ENCODE measurements around the gene TRNP1.

Gene TRNP1

DNA sequence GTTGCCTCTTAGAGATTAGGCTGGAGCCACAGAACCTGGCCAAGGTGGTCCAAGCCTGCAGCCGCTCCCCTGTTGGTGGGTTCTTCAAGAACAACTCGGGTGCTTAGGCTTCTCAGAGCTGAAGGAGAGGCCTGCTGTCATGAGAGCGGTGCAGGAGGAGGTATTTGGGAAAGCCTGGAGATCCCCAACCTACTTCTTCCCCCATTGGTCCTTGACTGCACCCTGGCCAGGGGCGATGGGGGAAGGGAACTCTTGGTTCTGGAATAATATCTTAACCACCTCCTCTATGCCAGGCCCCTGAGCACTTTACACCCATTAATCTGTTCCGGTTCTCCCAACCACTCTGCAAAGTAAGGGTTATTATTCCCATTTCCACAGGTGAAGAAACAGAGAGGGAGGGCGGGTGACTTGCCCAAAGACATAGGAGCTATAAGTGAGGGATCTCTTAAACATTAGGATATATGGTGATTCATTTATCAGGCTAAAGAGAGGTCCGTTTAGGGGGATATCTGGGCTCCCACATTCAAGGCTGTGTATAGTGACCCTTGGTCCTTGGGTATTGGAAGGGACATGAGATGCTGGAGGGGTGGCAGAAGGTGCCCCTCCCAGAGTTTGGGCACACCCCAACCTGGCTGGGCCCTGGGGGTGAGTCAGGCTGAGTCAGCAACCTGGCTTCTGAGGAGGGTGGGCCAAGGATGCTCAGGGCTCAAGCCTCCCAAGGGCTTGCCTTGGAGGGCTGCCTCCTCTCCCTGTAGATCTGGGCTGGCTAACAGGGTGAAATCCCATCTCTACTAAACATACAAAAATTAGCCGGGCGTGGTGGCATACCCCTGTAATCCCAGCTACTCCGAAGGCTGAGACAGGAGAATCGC lies 5.2 kb downstream of the TRNP1 start:
- no peak overlapping the region for H3K9ac ChIP-seq (ENCODE audit: low read length)
- H3K4me3 ChIP-seq (ENCODE audit: low read length): peak overlapping the region; percentile 19
- H3K27ac ChIP-seq (ENCODE audit: low read depth, low read length): peak overlapping the region; percentile 93
- peaks cover 44% of the 10 kb centered on the region for H3K4me1 ChIP-seq (ENCODE audit: control insufficient read depth, insufficient read depth, low read length)
- H3K27me3 ChIP-seq (ENCODE audit: control insufficient read depth, insufficient read depth, low read length): peaks cover 10% of the 10 kb centered on the region
- H3K36me3 ChIP-seq (ENCODE audit: control insufficient read depth, insufficient read depth, low read length): no peaks in the 10 kb centered on the region

DNA sequence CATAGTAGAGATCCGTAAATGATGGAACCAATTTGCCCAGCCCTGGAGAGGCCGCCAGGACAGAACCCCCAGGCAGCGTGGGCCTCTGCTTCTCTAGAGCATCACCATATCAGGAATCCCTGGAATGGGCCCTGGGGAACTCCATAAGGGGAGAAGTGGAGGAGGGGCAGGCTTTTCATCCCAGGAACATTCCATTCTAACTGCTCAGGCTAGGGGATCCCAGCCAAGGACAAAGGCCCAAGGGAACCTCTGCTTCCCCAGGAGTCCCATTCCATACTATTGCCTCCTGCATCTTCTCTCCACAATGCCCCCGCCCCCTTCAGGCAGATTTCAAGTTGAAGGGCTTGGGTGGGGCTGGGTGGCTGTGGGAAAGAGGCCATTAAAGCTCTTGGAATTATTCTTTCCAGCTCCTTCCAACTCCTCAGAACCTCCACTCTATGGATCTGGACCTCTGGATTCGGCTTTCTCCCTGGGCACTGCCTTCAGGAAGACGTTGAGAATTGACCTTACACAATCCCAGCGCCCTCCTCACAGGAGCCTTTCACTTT lies 6.0 kb downstream of the TRNP1 start:
- no peak overlapping the region for H3K4me3 ChIP-seq (ENCODE audit: low read length)
- H3K27me3 ChIP-seq (ENCODE audit: control insufficient read depth, insufficient read depth, low read length): peaks cover 9% of the 10 kb centered on the region
- peaks cover 51% of the 10 kb centered on the region for H3K4me1 ChIP-seq (ENCODE audit: control insufficient read depth, insufficient read depth, low read length)
- peak overlapping the region; percentile 93 for H3K27ac ChIP-seq (ENCODE audit: low read depth, low read length)
- no peaks in the 10 kb centered on the region for H3K36me3 ChIP-seq (ENCODE audit: control insufficient read depth, insufficient read depth, low read length)
- no peak overlapping the region for H3K9ac ChIP-seq (ENCODE audit: low read length)

DNA sequence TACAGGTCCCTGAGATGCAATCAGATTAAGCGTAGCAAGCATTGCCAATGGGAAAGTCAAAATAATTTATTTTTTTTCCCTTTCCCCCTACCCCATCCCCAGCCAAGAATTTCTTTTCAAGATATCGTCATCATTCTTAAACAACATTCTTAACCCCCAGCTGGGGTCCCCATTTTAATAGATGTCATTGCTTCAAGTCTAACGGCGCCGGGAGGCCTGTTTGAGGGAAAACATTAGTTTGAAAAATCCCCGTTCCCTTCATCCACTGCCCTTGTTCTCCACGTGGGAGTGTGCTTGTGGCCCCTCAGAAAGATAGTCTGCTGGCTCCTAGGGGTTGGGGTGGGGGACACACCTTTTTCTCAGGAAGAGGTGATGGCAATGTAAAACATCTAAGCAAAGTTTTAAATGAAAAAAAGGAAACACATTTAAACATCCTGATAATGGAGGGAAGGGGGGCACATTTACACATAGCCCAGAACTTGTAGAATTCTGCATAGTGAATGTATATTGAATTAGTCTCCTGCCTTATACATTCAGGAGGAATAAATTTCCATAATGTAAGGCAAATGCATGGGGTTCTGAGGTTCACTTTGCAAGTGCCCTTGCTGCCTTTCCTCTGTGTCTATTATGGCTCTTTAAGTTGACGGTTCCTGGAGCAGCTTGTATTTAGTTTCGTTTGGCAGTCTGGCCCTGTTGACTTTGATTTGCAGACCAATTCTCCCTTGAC lies 6.8 kb downstream of the TRNP1 start:
- Histone ChIP-seq H3K27ac (ENCODE audit: low read depth, low read length) (peak overlapping the region; percentile 93), H3K9ac (ENCODE audit: low read length) (no peak overlapping the region), H3K4me3 (ENCODE audit: low read length) (no peak overlapping the region), H3K27me3 (ENCODE audit: control insufficient read depth, insufficient read depth, low read length) (peaks cover 3% of the 10 kb centered on the region), H3K4me1 (ENCODE audit: control insufficient read depth, insufficient read depth, low read length) (peaks cover 52% of the 10 kb centered on the region), H3K36me3 (ENCODE audit: control insufficient read depth, insufficient read depth, low read length) (no peaks in the 10 kb centered on the region)

DNA sequence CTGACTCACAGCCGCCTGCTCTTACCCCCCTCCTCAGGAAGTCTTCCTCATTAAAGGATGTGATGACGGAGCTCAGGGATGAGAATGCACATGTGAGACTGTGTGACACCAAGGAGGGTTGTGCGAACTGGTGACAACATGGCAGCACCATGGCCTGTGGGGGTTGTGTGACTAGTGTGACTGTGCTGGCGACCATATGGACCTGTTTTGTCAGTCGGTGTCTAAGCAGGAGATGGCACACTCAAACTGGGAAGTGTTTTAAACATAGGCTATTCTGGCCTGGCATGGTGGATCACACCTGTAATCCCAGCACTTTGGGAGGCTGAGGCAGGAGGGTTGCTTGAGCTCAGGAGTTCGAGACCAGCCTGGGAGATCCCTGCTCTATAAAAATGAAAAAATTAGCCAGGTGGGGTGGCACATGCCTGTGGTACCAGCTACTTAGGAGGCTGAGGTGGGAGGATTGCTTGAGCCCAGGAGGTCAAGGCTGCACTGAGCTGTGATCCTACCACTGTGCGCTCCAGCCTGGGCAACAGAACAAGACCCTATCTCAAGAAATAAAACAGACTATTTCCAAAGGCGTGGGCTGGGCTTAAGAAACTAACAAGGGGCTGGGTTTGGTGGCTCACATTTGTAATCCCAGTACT lies 7.4 kb downstream of the TRNP1 start:
- peak overlapping the region; percentile 93 for H3K27ac ChIP-seq (ENCODE audit: low read depth, low read length)
- peaks cover 56% of the 10 kb centered on the region for H3K4me1 ChIP-seq (ENCODE audit: control insufficient read depth, insufficient read depth, low read length)
- no peak overlapping the region for H3K9ac ChIP-seq (ENCODE audit: low read length)
- no peak overlapping the region for H3K4me3 ChIP-seq (ENCODE audit: low read length)
- H3K36me3 ChIP-seq (ENCODE audit: control insufficient read depth, insufficient read depth, low read length): no peaks in the 10 kb centered on the region
- H3K27me3 ChIP-seq (ENCODE audit: control insufficient read depth, insufficient read depth, low read length): peaks cover under 1% of the 10 kb centered on the region

- Histone ChIP-seq H3K36me3 (ENCODE audit: control insufficient read depth, insufficient read depth, low read length) (no peaks in the 10 kb centered on the region), H3K4me1 (ENCODE audit: control insufficient read depth, insufficient read depth, low read length) (peaks cover 59% of the 10 kb centered on the region), H3K4me3 (ENCODE audit: low read length) (no peak overlapping the region), H3K27ac (ENCODE audit: low read depth, low read length) (peak overlapping the region; percentile 93), H3K9ac (ENCODE audit: low read length) (no peak overlapping the region), H3K27me3 (ENCODE audit: control insufficient read depth, insufficient read depth, low read length) (no peaks in the 10 kb centered on the region)
Measured at GRCh38 chr1:27001570-27002360, 8.3 kb downstream of the TRNP1 start.

DNA sequence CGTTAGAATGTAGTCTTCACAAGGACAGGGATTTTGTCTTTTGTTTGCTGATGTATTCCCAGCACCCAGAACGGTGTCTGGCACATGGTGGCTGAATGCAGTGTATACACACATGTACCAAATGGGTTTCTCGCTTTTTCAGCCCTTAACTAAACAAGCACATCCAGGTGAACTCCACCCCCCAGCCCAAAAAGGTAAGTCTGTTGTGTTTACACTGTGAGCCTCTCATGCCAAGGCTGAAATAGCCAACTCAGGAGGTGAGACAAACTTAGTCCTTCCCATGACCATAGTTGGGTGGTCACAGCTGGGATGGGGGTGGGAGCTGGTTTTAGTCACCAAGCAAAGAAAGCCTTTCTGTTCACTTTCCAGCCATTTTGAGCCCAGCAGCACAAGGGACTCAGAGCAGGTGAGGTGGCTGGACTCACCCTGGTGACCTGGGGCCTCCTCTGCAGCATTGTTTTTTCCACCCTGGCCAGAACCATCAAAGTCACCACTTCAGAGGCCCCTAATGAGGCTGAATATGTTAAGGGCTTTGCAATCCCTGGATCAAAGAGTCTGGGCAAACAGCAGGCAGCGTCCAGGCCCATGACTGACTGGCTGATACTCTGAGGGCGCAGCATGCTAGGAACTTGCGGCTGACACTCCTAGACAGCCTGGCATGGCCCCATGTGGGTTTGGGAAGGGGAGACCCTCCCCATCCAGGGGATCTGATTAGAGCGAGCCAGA lies 10.4 kb downstream of the TRNP1 start:
- peaks cover 56% of the 10 kb centered on the region for H3K4me1 ChIP-seq (ENCODE audit: control insufficient read depth, insufficient read depth, low read length)
- no peaks in the 10 kb centered on the region for H3K27me3 ChIP-seq (ENCODE audit: control insufficient read depth, insufficient read depth, low read length)
- H3K9ac ChIP-seq (ENCODE audit: low read length): no peak overlapping the region
- H3K27ac ChIP-seq (ENCODE audit: low read depth, low read length): peak overlapping the region; percentile 75
- no peak overlapping the region for H3K4me3 ChIP-seq (ENCODE audit: low read length)
- H3K36me3 ChIP-seq (ENCODE audit: control insufficient read depth, insufficient read depth, low read length): no peaks in the 10 kb centered on the region

- no peaks in the 10 kb centered on the region for H3K36me3 ChIP-seq (ENCODE audit: control insufficient read depth, insufficient read depth, low read length)
- H3K27me3 ChIP-seq (ENCODE audit: control insufficient read depth, insufficient read depth, low read length): no peaks in the 10 kb centered on the region
- peaks cover 55% of the 10 kb centered on the region for H3K4me1 ChIP-seq (ENCODE audit: control insufficient read depth, insufficient read depth, low read length)
- peak overlapping the region; percentile 75 for H3K27ac ChIP-seq (ENCODE audit: low read depth, low read length)
- peak overlapping the region; percentile 19 for H3K4me3 ChIP-seq (ENCODE audit: low read length)
- H3K9ac ChIP-seq (ENCODE audit: low read length): no peak overlapping the region
Measured at GRCh38 chr1:27004471-27005165, 11.1 kb downstream of the TRNP1 start.

DNA sequence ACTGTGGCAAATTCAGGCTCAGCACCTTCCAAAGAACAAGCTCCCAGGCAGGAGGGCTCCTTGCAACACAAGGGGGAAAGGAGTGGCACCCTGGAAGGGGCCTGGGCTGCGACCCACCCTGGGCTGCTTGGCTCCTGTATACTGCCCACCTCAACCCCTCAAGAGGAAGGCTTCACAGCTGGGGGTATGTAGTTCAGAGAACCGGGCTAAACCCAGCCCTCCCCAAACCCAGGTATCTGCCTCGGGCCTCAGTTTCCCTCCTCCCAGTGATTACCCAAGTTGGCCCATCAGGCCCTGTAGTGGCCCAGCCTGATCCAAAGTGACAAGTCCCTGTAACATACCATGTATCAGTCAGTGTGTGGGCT lies 11.7 kb downstream of the TRNP1 start:
- Histone ChIP-seq H3K27ac (ENCODE audit: low read depth, low read length) (peak overlapping the region; percentile 75), H3K36me3 (ENCODE audit: control insufficient read depth, insufficient read depth, low read length) (no peaks in the 10 kb centered on the region), H3K4me3 (ENCODE audit: low read length) (peak overlapping the region; percentile 19), H3K27me3 (ENCODE audit: control insufficient read depth, insufficient read depth, low read length) (no peaks in the 10 kb centered on the region), H3K4me1 (ENCODE audit: control insufficient read depth, insufficient read depth, low read length) (peaks cover 55% of the 10 kb centered on the region), H3K9ac (ENCODE audit: low read length) (no peak overlapping the region)

- H3K4me1 ChIP-seq (ENCODE audit: control insufficient read depth, insufficient read depth, low read length): peaks cover 51% of the 10 kb centered on the region
- H3K27ac ChIP-seq (ENCODE audit: low read depth, low read length): peak overlapping the region; percentile 75
- H3K27me3 ChIP-seq (ENCODE audit: control insufficient read depth, insufficient read depth, low read length): no peaks in the 10 kb centered on the region
- H3K36me3 ChIP-seq (ENCODE audit: control insufficient read depth, insufficient read depth, low read length): no peaks in the 10 kb centered on the region
- H3K9ac ChIP-seq (ENCODE audit: low read length): no peak overlapping the region
- no peak overlapping the region for H3K4me3 ChIP-seq (ENCODE audit: low read length)
Measured at GRCh38 chr1:27005648-27006496, 12.4 kb downstream of the TRNP1 start.

DNA sequence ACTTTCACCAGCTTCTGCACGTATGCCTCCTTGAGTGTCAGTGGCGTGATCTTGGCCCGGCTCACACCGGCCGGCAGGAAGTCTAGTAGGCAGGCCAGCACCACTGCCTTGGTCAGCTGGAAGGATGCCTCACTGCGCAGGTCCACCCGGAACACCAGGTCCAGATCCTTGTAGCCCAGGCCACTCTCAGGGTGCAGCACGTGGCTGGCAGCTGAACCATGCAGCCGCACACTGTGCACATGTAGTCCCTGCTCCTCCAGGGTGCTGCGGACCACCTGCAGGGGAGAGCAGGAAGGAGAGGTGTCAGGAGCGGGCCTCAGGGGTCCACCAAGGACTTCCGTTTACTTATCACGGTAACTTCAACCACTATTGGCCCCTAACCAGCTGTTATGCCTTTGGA lies 13.2 kb downstream of the TRNP1 start:
- Histone ChIP-seq H3K9ac (ENCODE audit: low read length) (no peak overlapping the region), H3K27me3 (ENCODE audit: control insufficient read depth, insufficient read depth, low read length) (no peaks in the 10 kb centered on the region), H3K4me1 (ENCODE audit: control insufficient read depth, insufficient read depth, low read length) (peaks cover 53% of the 10 kb centered on the region), H3K36me3 (ENCODE audit: control insufficient read depth, insufficient read depth, low read length) (no peaks in the 10 kb centered on the region), H3K27ac (ENCODE audit: low read depth, low read length) (peak overlapping the region; percentile 52), H3K4me3 (ENCODE audit: low read length) (no peak overlapping the region)

Measured in rectal smooth muscle tissue (tissue), 1 donor.